G401 (cell line): ENCODE measurements around the gene PASK. TPM values are rescaled to one million over a fixed set of nuclear protein-coding genes. Genes with fewer than 3 reads are reported as not detected.

ENCODE experiments used
- DNase-seq: peaks from one replicate; pipeline ENCODE4 v3.0.0-alpha.2; 2015; ENCODE audit warnings: low spot score
- in situ Hi-C: cut with HindIII; loops from 2 replicates; pipeline ENCODE4 v1.10.0; 2016; ENCODE audit warnings: low sequenced_read_pairs, mixed read lengths
- total RNA-seq: library from RNA; depleted of rRNA; stranded (reverse); fragments of >200 nt; shearing (Covaris generic); gene quantifications from 2 replicates; pipeline ENCODE4 v1.2.3, GENCODE V29; 2014

The PASK gene
- total RNA-seq, 1 experiment from 2014 or later, result 20.7 TPM

DNA sequence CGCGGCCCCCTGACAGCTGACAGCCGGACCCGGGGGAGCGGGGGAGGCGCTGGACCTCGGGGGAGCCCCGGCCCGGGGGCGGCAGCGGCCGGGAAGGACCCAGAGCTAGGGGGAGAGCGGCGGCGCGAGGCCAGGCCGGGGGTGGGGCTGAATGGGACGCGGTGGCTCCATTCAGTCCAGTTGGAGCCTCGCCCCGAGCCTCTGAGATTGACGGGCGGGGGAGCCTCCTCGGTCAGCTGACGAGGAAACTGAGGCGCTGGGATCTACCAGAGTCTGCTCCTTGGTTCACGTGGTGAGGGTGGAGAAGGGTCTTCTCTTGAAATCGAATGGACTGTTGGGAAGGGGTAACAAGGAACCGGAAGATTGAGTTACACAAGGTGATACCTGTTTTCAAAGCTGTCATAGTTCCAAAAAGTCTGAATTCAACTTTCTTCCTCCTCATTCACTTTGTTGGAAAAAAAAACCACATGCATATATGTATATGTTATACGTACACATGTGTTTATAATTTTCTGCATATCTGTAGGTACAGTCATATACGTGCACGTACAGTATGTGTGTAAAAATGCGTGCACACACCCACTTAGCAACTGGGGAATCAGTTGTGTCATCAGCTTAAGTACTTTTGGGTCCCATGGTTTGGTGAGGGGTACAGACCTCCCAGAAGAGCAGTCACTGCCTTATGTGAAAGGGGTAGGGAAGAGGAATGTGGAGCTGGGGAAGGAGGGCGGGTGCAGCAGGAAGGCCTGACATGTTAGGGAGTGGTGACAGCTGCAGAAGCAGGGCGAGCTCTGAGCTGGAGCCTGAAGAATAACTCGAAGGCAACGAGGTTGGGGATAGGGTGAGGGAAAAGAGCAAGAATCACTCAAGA, 1.6 kb upstream of the PASK start:
- in situ Hi-C loops, result no loop called here
- DNase-seq, result peak; percentile 36

DNA sequence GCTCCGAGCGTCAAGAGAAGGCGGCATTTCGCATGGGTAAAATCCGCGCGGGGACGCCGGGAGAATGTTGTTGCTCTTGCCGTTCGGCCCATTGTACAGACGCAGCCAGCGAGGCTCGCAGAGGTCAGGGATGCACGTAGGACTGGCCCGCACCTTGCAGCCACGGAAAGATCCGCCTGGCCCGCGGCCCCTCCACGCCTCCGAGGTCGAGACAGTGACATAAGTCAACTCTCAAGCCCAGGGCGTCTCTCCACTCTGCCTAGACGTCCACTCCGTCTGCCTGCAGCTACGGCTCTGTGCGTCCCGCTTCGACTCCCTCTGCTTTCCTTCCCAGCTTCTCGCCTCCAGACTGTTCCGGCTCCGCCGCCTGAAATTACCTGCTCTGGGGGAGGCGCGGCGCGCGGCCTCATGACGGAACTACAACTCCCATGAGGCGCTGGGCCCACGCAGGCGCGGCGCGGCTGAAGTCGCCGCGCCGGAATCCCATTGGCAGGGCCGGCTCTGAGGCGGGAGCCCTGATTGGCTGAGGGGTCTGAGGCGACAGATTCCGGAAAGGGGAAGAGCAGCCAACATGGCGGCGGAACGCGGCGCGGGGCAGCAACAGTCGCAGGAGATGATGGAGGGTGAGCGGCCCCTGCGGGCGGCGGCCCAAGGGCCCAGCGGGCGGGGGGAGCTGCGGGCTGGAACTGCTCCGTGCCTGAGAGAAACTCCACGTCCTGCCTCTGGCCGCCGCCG, 820 bp upstream of the PASK start, which contains the start of gene PPP1R7:
Gene PPP1R7 (plus strand): TSS at position 543 of the 735 bp plus-strand sequence. CDS start 29 bp downstream, at position 572.
- in situ Hi-C loops, result no loop called here
- DNase-seq, result peak; percentile 94

DNA sequence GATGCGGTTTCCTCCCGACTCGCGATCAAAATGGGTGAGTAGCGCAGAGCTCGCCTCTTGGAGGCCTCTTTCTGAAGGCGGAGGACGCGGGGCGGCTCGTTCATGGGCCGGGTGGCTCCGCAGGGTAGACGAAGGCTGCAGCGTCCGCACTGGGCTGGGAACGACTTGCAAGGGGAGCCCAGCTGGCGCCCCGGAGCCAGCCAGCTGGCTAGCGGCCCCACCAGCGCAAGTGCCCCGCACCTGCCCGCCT, 328 bp upstream of the PASK start:
- in situ Hi-C loops, result no loop called here
- DNase-seq, result no peak

DNA sequence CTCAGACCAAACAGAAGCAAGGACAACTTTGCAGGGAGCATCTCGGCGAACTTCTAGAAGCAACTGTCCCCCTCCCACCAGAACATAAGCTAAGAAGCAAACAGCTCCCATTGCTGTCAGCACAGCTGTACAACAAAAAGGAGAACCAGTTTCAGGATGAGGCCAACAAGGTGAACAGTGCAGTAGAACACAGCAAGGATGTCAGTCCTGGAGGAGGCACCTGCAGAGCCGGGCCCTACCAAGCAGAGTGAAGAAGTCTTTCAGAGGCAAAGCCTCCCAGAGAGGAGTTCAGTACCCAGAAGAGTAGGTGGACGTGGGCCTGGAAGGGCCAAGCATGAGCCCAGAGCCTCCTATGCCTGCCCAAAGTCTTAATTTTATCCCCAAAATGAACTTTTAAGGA, 1.0 kb downstream of the PASK start:
- in situ Hi-C loops, result no loop called here
- no peak for DNase-seq

DNA sequence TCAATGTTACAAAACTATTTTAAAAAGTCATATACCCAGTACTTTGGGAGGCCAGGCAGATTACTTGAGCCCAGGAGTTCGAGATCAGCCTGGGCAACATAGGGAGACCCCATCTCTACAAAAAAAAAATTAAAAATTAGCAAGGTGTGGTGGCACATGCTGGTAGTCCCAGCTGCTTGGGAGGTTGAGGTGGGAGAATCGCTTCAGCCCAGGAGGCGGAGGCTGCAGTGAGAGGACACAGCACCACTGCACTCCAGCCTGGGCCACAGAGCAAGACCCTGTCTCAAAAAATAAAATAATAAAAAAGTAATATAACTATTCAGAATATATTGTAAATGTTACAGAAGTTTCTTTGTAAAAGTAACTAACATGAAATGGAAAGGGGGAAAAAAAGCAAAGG, 1.9 kb downstream of the PASK start:
- DNase-seq, result no peak
- in situ Hi-C loops, result no loop called here

DNA sequence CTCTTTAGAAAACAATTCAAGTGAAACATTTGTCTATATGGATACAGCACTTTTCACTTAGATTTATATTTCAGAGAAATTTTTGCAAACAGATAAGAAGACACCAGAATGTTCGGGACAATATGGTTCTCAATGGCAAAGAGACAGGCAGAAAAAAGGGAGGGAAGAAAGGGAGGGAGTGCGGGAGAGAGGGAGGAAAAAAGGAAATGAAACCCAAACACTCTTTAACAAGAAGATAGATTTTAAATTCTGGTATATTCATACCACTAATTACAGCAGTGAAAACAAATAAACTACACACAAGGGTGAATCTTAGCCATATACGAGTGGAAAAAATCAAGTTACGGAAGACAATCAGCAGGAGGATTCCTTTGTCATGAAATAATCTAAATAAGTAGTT, 3.0 kb downstream of the PASK start:
- in situ Hi-C loops, result no loop called here

DNA sequence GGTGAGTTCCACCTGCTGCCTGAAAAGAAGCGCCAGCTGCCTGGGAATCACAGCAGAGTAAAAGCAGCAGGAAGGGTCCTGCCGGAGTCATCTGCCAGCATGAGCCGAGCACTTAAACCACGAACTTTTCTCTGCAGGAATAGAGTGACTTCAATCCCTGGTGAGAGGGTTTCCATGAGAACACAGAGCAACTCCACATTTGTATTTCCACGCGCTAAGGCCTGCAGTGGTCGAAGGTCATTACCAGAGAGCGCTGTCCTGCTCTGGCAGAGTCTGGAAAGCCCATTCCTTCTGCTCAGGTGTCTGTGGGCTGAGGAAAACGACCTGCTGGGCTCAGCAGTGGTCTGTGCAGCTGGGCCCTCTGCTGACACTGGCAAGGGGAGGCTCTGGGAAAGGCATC, 6.7 kb downstream of the PASK start:
- no peak for DNase-seq
- in situ Hi-C loops, result no loop called here

More for the DNA sequence above, 3.0 kb downstream of the PASK start:
- no peak for DNase-seq

DNA sequence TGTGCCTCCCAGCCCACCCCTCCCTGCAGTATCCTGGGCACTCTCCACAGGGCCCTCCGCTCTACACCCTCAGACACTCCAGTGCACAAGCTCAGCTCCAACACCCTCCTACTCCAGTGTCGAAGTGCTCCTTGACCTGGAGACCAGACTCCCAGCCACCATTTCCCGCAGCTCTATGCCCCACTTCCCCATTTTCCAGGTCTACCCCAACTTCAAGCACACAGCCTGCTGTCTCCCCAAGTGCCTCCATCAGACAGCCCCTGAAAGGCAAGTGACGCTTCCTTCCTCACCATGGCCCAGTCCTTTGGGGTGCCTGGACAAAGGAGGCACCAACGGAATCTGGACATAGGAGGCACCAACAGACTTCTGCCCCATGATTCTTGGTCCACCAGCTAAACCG, 7.2 kb downstream of the PASK start:
- no peak for DNase-seq
- in situ Hi-C loops, result no loop called here

DNA sequence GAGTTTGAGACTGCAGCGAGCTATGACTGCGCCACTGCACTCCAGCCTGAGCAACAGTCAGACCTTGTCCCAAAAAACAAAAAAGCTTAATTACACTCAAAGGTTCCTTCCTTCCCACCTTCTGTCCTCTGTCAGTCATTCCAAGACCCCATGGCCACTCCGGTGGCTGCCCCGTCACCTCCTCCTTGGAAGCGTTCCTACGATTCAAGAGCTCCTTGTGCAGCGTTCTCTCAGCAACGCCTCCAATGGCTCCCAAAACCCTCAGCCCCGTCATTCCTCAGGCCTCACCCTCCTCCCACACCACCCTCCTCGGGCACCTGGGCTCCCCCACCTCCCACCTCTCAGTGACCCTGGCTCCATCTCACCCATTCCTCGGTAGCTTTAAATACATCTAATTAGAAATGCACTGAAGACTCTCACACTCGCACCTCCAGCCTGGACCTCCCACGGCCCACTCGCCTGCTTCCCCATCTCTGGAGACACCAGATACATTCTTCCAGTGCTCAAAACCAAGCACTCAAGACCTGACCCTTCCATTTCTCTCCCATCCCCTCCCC, 8.0 kb downstream of the PASK start:
- in situ Hi-C loops, result no loop called here
- DNase-seq, result no peak

DNA sequence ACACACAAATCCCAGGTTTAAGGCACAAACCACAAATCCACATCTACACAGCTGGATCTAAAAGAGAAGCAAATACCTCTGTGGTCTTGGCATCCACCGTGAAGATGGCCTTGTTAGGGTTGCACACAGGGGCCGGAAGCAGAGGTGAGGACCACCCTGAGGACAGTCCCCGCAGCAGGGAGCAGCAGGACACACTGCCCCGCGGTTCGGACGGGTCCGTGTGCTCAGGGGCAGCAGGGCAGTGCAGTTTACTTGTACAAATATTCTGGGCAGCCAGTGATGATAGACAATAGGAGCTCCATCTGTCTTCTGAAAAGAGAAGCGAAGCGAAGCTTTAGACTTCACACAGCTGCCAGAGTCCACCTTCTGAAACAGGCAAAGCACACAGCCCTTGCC, 8.8 kb downstream of the PASK start:
- in situ Hi-C loops, result no loop called here
- DNase-seq, result no peak

DNA sequence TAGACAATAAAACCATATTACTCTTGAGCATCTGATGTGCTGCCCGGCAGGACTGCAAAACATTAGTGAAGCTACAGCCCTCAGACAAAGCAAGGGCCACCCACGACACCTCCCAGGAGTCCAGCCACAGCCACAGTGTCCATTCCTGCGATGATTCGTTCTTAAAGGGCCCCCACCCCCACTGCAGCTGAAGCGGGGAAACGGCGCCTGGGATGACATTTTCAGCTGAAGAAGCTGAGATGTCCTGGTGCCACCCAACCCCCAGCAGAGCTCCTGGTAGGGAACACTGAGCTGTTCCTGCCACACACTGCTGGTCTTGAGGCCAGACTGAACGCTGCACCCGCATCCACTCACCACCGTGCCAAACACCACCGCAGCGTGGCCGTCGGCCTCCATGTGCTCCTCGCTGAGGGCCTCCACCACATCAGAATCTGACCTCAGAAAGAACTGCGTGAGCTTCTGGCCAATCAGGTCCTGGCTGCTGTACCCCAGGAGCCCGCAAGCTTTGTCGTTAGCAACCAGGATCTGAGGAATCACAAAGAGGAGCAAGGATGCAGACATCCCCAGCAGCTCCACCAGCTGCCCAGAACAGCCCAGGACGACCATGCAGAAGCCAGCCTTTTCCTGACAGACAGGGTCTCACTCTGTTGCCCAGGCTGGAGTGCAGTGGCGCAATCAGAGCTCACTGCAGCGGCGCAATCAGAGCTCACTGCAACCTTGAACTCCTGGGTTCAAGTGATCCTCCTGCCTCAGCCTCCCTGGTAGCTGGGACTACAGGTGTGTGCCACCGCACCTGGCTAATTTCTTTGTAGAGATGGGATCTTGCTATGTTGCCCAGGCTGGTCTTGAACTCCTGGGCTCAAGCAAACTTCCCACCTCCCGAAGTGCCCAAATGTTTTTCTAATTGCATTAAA, 9.5 kb downstream of the PASK start:
- DNase-seq, result no peak

DNA sequence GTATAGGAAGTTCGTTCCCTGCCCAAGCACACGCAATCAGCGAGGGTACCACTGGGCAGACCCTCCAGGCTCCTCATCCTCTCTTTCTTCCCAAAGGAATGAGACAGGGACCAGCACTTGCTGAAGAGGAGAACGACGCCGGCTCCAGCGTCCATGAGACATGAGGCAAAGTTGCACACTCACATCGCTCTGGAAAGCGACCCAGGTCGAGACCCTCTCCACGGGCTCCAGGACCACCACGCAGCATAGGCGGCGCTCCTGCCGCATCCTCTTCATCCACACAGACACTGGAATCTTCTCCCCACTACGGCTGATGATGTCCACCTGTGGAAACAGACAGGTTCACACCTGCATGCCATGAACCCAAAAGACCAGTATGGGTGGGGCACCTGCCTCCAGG, 10.8 kb downstream of the PASK start:
- in situ Hi-C loops, result no loop called here
- no peak for DNase-seq

More for the DNA sequence above, 9.5 kb downstream of the PASK start:
- in situ Hi-C loops, result no loop called here

DNA sequence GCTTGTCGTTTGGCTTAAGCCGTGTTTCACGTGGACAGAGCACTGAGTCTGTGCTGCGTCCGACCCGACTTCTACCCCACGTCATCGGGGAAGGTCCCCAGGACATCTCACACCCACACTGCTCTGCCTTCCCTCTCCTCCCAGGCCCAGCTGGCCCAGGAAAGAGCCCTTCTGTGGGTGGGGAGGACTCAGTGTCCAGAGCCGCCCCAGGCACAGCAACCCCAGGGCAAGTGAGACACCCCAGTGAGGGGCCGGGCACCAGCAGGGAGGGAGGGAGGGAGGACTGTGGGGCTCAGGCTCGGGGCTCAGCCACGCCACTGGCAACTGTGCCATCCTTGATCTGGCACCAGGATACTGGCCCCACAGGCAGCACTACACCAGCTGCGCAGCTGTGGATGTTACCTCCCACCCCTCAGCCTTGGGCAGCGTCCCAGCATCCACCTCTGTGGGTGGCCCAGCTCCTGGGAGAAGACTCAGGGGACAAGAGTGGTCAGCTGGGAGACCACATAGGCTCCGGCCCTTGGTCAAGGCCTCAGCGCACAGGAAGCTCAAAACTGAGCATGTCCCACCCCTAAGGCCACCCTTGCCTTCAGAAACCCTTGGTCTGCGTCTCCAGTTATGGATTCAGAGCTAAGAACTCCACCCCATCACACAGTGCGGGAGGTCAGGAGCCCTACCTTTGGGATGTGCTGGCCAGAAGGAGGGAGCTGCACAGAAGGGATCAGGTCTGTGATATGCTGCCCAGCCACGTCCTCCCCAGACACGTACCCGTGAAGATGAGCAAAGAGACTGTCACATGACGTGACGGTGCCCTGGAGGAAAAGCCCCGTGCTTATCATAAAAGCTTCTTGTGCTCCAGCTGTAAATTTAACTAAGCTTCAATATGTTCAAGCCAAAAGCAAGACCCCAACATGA, 11.7 kb downstream of the PASK start:
- in situ Hi-C loops, result no loop called here

DNA sequence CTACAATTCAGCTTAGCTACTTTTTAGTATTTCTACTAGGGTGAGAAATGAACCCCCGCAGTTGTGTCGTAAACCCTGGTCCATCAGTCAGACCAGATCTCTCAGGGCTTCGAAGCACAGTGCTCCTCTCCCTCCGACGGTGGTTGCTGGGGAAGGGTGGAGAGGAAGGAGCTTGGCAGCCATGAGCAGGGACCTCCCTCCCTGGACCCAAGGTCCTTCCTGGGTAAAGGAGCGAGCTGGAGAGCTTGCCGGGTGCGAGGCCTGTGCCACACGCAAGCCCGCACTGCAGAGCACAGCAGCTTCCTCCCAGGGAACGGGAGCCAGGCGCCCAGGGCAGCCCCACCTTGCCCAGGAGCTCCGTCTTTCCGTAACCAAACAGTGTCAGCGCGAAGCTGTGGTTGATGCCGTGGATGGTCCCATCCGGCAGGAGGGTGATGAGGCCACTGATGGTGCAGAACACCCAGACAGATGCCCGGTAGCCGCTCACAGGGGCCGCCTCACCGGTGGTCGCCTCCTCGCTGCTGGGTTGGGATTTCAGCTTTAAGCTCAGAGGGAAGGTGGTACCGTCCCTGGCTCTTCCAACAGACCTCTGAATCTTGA, 12.5 kb downstream of the PASK start:
- in situ Hi-C loops, result no loop called here
- no peak for DNase-seq

More for the DNA sequence above, 11.7 kb downstream of the PASK start:
- no peak for DNase-seq

DNA sequence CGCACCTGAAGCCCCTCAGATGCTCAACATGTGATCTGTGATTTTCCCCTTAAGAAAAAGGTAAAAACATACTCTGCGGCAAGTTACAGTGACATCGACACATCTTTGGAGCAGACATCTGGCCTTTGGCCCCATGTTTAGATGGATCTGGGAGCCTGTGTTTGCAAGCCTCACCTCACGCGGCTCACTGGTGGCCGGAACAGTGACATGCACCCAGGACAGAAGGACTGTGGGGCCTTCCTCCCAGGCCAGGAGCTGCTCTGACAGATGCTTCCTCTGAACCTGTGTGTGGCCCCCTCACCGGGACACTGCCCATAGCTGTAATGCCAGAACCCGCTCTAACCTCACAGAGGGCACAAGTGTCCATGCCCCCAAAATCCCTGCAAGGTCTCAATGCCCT, 13.1 kb downstream of the PASK start:
- no peak for DNase-seq
- in situ Hi-C loops, result no loop called here

DNA sequence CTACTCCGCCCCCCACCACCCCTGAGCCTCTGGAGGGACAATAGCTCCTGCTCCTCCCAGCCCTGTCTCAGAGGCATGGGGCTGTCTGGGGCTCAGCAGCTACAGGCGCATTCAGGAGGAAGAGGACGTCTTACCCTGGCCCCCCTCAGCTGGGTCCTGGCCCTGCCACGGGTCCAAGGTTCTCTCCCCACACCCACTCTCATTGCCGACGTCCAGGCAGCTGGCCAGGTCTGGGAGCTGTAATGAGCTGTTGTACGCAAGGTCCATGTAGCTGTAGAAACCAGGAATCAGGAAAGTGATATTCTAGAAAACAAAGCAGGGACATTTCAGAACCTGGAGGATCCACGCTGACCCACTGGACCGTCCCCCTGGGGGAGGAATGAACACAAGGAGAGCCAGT, 13.5 kb downstream of the PASK start:
- in situ Hi-C loops, result no loop called here
- no peak for DNase-seq

DNA sequence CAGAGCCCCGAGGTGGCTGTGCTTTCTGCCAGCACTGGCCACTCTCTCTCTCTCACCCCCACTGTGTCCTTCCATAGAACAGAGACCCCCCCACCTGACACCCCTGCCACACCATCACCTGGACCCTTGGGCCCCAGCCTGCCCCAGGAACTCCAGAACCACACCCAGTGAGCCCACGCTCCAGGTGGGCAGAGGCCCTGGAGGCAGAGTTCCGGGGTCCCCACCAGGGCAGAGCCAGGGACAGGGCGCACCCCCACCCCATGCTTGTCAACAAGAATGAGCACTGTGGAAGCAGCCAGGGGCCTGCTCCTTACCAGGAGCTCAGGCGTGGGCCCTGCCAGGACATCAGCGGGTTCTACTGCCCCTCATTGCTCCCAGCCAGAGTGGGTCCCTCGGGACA, 14.6 kb downstream of the PASK start:
- in situ Hi-C loops, result no loop called here
- DNase-seq, result no peak

DNA sequence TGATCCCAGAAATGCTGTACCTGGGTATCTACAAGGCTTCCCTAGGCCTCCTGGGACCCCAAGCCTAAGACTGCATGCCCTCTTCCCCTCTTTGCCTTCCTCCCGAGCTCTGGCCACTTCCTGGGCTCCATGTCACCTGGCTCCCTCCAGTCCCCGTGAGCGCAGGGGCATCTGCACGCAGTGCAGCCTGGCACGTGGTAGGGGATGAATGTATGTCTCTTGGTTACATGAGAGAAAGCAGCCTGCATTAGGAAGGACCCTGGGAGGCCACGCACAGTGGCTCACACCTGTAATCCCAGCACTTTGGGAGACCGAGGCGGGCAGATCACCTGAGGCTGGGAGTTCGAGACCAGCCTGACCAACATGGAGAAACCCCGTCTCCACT, 15.8 kb downstream of the PASK start:
- in situ Hi-C loops, result no loop called here
- DNase-seq, result no peak
